ENCODE data around the gene SDC4.

SDC4 gene

DNA sequence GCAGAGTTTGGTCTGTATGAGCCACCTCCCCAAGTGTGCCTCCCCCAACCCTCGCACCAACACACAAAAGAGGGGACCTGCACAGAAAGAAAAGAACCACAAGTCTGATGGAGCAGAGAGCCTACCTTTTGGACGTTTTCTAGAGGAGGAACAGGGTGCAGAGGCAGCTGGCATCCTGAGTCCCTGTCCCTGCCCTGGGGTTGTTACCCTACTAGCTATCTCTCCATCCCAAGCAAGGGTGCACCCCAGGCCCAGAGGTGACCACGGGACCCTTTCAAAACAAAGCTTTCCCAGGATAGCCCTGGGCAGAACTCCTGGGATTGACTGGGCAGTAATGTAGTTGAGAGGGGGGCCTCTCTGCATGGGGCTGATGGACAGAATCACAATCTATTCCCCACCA, 30.4 kb downstream of the SDC4 start:
- no peak for DNase-seq

DNA sequence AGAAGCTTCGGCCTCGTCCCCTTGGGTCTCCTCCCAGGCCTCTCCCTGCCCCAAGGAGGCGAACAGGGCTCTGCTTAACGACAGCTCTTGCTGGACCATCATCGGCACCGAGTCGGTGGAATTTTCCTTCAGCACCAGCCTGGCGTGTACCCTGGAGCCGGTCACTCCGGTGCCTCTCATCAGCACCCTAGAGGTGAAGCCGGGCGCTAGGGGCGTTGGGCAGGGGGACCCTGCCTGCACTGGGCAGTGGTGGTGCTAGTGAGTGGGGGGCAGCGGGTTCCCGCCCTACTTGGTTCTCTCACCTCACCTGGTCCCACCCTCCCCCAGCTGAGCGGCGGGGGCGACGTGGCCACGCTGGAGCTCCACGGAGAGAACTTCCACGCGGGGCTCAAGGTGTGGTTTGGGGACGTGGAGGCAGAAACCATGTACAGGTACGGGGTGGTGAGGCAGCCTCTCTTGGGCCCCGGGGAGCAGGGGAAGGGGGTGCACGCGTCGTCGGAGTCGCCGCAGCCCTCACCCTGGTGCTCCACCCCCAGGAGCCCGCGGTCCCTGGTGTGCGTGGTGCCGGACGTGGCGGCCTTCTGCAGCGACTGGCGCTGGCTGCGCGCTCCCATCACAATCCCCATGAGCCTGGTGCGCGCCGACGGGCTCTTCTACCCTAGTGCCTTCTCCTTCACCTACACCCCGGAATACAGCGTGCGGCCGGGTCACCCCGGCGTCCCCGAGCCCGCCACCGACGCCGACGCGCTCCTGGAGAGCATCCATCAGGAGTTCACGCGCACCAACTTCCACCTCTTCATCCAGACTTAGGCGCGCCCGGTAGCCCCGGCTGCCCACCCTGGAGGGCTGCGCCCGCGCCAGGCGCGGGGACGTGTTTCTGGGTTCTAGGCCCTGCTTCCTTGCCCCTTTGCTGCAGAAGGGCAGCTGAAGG, 31.8 kb downstream of the SDC4 start:
- no peak for DNase-seq

DNA sequence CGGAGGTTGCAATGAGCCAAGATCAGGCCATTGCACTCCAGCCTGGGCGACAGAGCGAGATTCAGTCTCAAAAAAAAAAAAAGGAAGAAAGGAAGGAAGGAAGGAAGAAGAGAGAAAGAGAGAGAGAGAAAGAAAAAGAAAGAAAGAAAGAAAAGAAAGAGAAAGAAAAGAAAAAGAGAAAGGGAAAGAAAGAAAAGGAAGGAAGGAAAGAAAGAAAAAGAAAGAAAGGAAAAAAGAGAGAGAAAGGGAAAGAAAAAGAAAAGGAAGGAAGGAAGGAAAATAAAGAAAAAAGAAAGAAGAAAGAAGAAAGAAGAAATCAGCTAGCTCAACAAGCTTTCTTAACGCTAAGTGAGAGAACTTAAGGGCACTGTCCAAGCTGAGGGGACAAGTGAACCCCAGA, 32.6 kb downstream of the SDC4 start:
- no peak for DNase-seq

DNA sequence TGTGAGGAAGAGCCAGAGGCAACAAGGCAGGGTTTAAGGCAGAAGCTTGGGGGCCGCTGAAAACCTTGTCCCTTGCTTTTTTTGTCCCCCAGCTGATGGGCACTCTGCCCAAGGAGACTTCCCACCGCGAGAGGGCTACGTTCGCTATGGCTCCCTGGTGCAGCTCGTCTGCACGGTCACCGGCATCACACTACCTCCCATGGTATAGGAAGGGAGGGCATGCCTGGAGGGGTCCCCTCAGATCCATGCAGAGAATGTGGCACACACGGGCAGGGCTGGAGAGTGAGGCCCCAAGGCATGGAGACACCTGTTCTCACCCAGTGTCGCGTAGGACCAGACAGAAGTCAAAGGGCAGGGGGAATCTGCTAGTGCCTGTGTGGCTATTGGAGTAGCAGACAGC, 34.3 kb downstream of the SDC4 start:
- no peak for DNase-seq

DNA sequence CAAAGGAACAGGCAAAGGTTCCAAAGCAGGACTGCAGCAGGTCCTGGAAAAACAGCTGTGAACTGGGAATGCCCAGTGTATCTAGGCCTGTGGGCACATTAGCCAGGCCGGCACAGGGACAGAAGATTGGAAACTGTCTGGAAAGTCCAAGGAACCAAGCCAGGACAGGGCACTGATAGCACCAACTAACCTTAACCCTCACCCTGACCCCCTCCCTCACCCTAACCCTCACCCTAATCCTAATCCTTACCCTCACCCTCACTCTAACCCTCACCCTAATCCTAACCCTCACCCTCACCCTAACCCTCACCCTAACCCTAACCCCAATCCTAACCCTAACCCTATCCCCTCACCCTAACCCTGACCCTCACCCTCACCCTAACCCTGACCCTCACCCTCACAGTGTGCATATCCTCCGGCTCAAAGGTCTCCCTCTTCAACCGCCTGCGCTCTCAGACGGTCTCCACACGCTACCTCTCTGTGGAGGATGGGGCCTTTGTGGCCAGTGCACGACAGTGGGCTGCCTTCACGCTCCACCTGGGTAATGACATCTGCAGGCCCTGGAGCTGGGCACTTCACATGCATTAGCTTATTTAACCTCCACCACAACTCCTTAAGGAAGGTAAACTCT, 35.0 kb downstream of the SDC4 start:
- no peak for DNase-seq

DNA sequence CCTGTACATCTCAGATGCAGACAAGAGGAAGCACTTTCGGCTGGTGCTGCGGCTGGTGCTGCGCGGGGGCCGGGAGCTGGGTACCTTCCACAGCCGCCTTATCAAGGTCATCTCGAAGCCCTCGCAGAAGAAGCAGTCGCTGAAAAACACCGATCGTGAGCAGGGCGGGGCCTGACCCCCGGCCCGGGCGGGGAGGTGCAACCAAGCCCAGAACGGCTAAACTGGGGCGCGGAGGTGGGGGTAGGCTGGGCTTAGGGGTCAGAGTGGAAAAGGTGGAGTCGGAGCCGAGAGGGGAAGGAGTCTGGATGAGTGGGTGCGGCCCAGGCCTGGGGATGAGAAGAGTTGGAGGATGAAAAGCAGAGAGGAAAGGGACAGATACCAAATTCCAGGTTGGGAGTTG, 36.0 kb downstream of the SDC4 start:
- no peak for DNase-seq

DNA sequence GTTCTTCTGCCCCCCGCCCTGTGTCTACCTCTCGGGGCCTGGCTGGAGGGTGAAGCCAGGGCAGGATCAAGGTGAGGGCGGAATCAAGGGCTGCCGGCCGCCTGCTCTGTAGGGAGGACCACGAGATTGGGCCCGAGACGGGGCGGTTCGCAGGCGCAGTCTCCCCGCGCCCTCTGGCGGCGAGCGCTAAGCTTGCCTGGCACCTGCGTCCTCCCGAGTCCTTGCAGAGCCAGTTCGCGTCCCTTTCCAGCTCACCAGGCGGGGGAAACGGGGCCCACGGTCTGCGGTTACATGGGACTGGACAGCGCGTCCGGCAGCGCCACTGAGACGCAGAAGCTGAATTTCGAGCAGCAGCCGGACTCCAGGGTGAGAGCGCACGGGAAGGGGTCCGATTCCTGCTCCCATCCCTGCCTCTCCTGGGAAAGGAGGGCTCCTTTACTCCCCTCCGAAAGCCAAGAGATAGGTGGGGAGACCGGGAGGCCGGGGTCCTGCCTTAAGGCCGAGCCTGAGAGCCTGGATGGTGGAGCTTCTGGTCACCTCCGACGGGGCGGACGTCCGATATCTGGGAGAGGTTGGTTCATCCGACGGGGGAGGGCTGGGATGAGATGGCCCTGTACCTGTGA, 36.5 kb downstream of the SDC4 start:
- DNase-seq: peak; percentile 45

DNA sequence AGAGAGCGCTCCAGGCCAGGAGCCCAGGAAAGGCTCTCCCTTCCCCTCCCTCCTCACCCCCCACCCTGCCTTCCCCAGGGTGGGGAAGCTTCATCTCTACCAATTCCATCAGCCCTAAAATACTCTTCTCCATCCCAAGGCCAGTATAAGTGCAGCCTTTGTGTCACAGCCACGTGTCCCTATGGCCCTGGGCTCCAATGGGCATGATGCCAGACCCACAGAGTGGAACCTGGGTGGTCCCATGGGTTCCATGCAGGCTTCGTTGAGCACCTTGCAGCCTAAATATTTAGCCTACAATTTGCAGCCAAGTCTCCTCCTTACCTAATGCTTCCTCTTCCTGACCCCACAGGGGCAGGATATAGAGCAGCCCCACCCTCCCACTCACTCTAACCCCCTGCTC, 39.1 kb downstream of the SDC4 start:
- DNase-seq: no peak

DNA sequence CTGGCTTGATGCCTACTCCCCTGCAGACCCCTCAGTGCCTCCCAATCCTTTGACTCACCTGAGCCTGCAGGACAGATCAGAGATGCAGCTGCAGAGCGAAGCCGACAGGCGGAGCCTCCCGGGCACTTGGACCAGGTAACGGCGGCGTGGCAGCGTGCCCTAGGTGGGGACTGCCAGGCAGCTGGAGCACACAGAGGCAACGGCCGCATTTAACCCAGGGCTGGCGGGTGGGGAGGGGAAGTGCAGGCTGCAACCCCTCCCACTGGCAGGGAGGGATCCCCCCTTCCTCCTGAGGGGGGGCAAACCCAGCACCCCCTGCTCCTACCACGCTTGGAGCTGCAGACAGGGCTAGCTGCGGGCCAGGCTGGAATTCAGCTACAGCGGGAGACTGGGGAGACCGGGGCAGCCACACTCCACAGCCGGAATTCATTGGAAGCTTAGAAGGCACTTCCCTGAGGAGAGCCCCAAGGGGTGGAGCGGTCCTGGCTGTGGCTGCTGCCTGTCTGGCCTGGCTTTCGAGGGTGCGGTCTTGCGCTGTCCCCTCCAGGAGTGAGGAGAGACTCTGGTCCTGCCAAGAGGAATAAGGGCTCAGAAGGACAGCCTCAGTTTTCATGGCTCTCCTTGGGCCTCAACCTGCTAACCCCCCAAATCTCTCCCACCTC, 40.0 kb downstream of the SDC4 start, which contains the start of gene MATN4:
Gene MATN4, minus strand, starts transcription at position 183 of the 662 bp plus-strand sequence. CDS start 2,717 bp downstream, outside the sequence.
- no peak for DNase-seq

DNA sequence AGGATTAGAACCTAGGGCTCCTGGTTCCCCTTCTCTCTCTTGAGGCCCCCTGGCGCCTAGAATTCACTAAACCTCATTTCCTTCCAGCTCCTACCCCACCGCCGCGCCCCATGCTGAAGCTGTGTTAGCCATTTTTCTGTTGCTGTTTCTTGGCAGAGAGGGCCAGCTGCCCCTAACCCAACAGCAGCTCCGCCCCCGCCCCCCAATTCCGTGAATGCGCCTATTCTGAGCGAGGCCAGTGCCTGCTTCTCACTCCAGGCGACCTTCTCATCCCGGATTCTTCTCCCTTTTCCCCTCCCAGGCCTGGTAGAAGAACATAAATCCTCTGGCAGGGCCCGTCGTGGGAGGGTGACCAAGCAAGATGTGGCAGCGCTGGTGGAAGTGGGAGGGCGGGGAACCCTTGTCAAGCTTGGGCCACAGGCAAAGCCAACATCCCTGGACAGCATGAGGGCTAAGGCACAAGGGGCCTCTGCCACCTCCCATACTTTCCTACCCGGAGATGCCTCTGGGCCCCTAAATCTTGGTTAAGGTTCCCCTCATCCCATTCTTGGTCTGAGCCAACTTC, 41.1 kb downstream of the SDC4 start:
- no peak for DNase-seq

DNA sequence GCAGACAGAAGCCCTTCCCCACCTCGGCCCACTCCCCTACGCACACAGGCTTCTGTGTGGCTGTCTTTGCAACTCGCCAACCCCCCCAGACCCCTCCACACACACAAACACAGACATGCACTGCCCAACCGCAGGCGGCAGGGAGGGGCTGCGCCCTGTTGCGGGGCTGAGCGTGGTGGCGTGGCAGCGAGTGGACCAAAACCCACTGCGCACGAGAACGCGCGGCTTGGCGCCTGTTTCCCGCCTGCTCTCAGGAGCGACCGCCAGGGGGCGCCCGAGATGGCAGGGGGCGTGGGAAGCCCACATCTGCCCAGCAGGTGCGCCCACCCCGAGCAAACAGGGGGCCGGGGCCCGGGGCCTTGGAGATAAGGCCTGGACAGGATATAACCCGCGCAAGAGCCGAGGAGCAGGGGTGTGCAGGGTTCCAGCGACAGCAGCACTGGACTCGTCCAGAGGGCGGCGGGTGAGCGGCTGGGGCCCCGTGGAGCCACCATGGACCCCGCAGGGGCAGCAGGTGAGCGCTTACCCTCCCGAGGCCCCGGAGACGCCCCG, 41.7 kb downstream of the SDC4 start, which contains the start of gene RBPJL:
Gene RBPJL, plus strand, starts transcription at position 410 of the 552 bp plus-strand sequence. Its CDS starts 83 bp downstream, at position 493.
- peak; percentile 29 for DNase-seq

DNA sequence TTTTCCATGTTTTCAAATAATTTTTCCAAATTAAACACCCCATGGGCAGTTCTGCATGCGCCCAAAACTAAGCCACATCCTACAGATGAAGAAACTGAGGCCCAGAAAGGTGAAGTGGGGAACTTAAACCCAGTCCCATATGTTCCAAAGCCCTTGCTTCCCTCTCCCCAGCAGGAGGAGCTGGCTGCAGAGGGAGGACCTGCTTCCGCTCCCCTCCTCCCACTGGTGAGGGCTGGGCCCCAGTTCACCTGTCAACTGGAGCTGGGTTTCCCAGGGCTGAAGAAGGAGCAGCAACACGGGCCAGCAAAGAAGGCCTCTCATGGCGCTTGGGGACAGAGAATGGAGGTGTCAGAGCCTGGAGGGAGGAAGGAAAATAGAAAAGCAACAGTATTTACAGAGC, 43.0 kb downstream of the SDC4 start:
- no peak for DNase-seq

DNA sequence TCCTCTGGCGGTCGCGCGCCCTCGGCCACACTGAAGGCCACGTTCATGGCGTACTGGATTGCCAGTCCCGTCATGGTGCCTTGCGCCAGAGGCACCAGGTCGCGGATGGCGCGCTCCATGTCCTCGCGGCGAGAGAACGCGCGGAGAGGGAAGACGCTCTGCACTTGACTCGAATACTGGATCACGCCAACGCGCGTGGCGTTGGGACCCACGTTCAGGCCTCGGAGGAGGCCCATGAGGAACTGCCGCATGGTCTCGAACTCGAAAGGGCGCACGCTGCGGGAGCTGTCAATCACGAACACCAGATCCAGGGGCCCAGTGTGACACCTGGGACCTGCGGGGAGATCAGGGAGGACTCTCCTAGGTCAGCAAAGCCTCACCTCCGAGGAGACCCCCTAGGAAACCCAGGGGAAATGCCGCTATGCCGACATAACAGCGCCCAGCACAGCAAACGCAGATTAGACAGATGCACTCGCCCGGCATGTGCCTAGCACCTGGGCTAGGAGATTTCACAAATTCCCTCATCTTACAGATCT, 43.7 kb downstream of the SDC4 start:
- DNase-seq: no peak

DNA sequence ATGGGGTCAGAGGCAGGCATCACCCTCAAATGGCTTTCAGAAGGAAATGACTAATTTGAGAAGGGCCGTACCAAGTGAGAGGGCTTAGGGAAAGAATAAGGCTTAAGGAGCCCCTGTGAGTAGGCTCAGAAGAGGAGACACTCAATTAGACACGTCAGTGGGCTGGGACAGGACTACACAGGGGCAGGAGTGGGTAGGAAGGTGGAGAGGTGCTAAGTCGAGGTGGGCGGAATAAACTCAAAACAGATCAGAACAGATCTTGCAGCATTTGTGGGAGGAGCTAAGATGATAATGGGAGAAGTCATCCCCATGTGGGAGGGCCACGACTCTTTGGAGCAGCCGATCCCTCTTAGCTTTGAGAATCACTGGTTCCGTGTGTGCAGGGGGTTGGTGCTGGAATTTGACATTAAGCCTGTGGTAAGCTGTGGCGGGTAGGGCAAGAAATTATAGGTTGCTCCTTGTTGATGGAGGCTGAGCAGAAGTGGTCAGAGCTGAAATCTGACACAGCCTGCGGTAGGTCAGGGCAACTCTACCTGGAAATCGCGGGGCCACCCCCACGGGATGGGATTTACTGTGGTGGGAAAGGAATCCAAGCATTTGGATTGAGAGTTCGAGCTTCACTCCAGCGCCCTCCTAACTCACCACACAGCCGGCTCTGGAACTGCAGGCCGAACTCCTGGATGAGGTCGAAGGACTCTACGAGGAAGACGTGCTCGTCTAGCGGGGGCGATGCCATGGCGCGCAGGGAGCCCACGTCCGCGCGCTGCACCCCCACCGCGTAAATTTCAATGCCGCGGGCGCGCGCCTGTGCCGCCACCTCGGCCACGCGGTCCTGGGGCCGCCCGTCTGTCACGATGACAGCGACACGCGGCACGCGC, 44.4 kb downstream of the SDC4 start:
- no peak for DNase-seq

DNA sequence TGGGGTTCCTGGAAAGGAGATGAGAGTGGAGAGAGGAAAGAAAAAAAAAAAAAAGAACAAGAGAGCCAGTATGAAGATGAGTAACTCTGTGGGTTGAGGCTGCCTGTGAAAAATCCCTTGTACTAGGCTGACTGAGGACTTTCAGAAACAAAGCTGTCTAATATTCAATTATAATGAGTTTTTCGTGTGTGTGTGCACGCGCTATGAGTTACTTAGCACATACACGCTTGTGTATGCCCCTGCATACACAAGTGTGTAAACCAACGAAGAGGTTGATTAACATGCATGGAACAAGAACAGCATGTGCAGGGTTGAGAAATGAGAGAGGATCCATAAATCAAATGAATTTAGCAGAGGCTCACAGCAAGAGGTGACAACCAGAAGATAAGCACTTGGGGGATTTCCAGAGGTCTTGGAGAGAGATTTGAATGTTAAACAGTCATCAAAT, 46.4 kb downstream of the SDC4 start:
- no peak for DNase-seq

DNA sequence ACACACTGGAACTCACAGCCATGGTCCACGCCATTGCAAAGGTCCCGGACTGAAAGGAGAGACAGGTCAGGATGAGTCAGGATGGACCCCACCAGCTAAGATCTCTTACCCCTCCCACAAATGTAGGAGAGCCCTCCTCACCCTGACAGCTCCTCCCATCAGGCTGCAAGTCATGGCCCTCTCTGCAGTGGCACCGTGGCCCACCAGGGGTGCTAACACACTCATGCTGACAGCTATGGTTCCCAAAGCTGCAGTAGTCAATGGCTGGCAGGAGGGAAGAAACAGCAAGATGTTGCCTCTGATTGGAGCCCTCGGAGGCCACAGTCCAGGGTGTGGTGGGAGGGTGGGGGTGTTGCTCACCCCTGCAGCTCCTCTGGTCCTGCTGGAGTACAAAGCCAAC, 47.3 kb downstream of the SDC4 start:
- DNase-seq: no peak

DNA sequence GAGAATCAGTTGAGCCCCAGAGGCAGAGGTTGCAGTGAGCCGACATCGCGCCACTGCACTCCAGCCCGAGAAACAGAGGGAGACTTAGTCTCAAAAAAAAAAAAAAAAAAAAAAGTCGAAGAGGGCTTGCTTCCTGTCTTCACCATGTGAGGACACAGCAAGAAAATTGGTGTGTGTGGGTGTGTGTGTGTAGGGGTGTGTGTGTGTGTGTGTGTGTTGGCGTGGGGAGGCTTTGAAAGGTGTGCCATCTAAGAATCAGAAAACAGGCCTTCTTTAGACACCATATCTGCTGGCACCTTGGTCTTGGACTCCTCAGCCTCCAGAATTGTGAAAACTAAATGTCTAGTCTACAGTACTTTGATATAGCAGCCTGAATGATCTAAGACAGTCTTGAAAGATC, 48.4 kb downstream of the SDC4 start:
- DNase-seq: no peak

DNA sequence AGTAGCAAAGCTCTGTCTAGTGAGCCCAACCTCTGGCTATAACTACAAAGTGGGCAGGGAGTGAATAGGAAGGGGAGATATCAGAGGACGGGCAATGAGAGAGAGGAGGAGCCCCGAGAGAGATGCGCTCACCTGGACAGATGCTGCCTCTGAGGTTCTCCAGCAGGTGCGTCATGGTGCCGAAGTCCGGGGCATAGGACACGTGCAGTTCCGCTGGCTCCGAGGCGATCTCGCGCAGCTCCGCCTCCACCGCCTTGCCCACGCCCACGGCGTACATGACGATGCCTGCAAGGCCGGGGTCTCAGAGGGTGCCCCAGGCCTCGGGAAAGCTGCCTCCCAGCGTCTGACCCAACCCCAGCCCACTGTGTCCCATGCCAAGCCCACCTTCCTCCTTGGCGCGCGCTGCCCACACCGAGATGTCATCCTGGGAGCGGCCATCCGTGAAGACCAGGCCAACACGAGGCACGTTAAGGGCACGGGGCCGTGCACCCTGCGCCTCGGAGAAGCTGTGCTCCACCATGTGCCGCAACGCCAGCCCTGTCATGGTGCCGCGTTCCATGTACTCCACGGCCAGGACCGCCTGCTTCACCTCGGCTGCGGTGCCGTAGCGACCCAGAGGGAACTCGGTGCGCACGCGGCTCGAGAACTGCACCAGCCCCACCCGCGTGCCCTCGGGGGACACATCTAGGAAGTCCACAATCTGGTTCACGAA, 50.3 kb downstream of the SDC4 start:
- no peak for DNase-seq

DNA sequence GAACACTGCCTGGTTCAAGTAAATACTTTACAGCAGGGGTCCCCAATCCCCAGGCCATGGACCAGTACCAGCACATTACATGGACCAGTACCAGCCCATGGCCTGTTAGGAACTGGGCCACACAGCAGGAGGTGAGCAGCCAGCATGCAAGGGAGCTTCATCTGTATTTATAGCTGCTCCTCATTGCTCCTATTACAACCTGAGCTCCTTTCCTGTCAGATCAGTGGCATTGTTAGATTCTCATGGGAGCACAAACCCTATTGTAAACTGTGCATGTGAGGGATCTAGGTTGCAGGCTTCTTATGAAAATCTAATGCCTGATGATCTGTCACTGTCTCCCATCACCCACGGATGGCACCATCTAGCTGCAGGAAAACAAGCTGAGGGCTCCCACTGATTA, 53.6 kb downstream of the SDC4 start:
- no peak for DNase-seq

DNA sequence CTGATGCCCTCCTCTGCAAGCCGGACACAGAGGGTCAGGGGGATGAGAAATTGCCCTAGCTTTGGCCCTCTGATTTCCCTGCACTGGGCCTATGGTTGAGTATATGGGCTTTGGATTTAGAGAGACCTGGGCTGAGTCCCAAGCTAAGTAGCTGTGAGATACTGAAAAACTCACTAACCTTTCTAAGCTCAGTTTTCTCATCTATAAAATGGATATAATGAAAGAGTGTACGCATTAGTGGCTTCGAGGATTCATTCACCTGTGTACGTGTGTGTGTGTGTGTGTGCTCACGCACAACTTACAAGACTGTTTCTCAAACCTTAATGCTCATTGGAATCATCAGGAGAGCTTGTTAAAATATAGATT, 54.2 kb downstream of the SDC4 start:
- no peak for DNase-seq

All from CD4-positive, alpha-beta T cell treated with Interleukin-17A for 1 hour (primary cell).